Measurements from ENCODE around the gene ZPLD1.

ZPLD1 gene

GRCh38 chr3:102470066-102470465 lies 35.3 kb downstream of the ZPLD1 start:
- DNase-seq, result no peak

DNA sequence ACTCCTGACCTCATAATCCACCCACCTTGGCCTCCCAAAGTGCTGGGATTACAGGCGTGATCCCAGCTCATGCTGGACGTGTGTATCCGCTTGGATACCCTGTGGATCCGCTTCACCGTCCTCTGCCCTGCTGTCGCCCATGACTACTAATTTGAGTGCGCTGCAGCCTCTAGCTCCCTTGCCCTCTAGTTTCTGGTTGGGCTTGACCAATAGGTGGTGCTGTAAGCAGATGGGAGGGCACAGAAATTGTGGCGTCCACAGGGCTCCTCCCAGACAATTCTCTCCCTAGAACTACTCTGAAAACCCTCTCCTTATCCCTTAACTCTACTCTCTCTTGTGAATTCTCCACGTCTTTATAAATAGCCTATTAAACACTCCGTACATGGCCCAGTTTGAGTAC lies 36.2 kb downstream of the ZPLD1 start:
- DNase-seq, result no peak

- no peak for DNase-seq
These were observed 36.7 kb downstream of the ZPLD1 start for GRCh38 chr3:102471491-102471890.

GRCh38 chr3:102473648-102474047 lies 38.8 kb downstream of the ZPLD1 start:
- no peak for DNase-seq

DNA sequence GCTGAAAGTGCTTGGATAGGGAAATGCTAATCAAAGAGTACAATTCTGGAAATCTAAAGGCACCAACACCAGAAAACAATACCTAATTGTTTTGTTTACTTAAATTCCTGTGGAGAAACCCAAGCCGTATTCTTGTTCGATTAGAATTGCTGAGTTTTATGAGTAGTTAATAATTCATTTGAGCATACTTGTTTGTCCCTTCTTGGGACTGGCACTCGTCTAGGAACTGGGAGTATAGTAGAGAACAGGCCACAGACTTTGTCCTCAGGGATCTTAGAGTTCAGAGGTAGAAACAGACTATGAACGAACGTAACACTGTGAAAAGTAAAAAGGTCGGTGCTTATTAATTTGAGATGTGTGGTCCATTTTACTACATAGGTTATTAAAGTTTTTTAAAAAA lies 39.4 kb downstream of the ZPLD1 start:
- no peak for DNase-seq

- DNase-seq, result no peak
These were observed 41.4 kb downstream of the ZPLD1 start for GRCh38 chr3:102476198-102476597.

DNA sequence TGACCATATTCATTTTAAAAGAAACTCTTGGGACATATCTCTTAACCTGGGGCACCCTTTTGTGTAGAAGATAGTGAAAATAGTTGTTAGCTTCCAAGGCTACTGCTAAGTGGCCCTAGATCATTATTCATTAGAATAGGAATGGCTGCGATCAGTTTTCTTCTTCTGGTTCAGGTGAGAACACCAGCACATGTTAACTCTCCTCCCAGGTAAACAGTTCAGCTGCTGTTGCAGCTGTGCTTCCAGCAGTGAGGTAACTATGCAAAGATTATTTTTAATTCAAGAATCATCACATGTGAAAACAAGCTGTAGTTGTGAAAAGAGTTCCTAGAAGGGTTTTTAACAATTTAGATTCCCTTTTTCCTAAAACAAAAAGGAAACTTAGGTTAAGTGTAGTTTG lies 43.3 kb downstream of the ZPLD1 start:
- DNase-seq, result no peak

GRCh38 chr3:102480139-102480538 lies 45.3 kb downstream of the ZPLD1 start:
- DNase-seq, result no peak

- DNase-seq, result no peak
These were observed 46.2 kb downstream of the ZPLD1 start for GRCh38 chr3:102481050-102481449.

GRCh38 chr3:102483556-102483955 lies 48.7 kb downstream of the ZPLD1 start:
- DNase-seq, result no peak

DNA sequence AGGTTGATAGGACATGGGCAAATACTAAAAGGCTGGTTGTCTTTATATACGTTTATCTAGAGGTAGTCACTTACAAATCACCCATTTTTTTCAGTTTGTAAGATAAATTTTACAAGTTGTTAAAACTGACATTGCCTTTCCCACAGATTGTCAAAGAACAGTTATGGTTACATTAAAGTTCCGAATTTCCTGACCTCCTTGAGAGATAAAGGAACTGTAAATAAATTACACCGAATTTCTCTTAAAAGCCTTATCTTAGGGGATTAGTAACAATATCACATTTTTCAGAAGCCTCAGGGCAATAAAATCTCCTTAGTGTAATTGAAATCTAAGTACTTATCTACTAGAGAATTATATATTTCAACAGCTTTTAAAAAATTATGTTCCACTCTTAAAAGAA lies 49.5 kb downstream of the ZPLD1 start:
- no peak for DNase-seq

DNA sequence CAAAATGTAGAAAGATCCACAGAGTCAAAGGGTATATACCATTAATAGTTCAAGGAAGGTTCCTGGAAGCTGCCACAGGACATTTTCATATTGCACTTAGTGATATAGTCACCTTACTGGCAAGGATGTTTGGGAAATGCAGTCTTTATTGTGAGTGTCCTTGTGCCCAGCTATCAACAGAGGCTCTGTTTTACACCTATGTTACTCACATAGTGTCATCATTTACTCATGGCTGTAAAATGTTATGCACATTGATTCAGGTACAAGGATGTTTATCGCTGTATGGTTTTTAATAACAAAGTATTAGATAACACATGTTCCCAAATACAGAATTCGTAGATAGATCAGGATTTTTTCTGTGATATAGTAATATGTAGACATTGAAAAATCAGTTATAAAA lies 50.9 kb downstream of the ZPLD1 start:
- no peak for DNase-seq

- DNase-seq, result no peak
These were observed 53.5 kb downstream of the ZPLD1 start for GRCh38 chr3:102488331-102488730.

DNA sequence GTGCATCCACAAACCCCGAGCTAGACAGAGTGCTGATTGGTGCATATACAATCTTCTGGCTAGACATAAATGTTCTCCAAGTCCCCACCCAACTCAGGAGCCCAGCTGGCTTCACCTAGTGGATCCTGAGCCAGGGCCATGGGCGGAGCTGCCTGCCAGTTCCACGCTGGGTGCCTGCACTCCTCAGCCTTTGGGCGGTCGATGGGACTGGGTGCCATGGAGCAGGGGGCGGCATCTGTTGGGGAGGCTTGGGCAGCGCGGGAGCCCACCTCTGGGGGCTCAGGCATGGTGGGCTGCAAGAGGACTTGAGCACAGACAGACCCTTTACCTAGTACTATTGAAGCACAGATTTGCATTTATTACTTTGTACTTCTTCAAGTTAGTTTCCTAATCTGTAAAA lies 57.5 kb downstream of the ZPLD1 start:
- DNase-seq, result no peak

DNA sequence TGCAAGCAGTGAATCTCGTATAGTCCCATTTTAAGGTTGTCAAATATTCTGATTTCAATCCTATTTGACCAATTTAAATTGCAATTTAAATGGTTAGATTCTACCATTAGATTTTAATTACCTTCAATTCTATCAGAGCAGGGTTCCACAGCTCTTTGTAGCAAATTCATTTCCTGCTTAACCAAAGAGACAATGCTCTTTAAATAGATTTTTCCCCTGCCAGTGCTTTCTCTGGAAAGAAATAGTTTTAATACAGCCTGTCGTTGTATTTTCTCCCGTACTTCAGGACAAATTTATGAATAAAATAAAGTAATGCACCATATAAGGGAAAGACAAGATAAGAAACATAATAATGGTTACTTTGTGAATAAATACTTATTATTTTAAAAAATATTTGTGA lies 62.8 kb downstream of the ZPLD1 start:
- DNase-seq, result no peak

DNA sequence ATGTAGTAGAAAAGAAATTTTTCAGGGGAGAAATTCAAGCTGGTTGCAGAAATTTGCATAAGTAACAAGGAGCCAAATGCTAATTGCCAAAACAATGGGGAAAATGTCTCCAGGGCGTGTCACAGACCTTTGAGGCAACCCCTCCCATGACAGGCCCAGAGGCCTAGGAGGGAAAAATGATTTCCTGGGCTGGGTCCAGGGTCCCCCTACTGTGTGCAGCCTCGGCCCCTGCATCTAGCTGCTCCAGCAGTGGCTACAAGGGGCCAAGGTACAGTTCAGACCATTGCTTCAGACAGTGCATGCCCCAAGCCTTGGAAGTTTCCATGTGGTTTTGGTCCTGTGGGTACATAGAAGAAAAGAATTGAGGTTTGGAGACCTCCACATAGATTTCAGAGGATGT lies 70.7 kb downstream of the ZPLD1 start:
- no peak for DNase-seq

- DNase-seq, result no peak
These were observed 75.8 kb downstream of the ZPLD1 start for GRCh38 chr3:102510663-102511062.

GRCh38 chr3:102511168-102511567 lies 76.4 kb downstream of the ZPLD1 start:
- DNase-seq, result no peak

GRCh38 chr3:102511639-102512038 lies 76.8 kb downstream of the ZPLD1 start:
- DNase-seq, result no peak

DNA sequence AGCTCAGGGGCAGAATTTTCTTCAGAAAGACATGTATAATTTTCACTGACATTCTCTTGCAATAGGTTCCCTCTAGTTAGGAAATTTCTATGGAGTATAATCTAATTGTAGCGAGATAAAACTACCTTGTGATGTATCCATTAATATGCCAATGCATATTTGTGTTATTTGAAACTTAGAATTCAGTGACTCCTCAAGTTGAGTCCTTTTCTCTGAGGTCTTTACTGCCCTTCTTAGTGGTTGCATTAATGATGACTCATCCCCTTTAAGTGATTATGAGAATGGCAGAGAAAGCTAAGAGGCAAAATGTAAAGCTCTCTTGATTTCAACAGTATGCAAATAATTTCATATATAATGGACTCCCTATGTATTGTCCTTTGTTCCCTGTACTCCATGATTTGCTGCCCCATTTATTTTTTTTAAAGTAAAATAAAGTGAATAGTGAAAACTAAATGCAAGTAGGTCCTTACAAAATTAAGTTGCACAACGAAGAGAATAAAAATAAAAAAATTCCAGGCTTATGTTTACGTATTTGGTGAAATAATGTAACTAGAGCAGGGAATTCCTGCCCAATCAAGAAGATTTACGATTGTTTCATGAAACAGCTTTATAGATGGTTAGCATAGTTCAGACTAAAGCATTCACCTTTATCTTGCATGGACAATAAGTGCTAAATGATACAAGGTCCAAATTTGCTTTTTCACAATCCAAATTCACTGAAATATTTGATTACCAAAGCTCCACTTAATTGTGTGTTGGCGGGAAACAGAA lies 78.1 kb downstream of the ZPLD1 start:
- DNase-seq, result peak in 1 of 2 experiments; percentile 6

DNA sequence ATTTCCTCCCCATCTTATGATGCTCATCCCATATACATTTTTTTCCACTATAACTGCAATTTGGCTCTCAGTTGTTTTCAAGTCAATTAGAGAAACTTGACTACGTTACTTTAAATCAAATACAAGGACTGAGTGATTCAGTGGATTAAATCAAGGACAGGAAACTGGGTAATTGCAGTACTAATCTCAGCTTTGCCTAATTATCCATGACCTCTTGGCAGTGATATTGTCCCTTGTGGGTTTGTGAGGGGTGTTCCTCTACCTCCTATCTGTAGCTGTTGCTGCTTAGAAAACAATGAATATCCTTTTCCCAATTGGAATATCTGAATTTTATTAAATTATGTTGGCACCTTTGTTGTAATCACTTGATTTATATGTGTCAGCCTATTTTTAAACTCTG lies 79.4 kb downstream of the ZPLD1 start:
- no peak for DNase-seq

- no peak for DNase-seq
These were observed 86.4 kb downstream of the ZPLD1 start for GRCh38 chr3:102521246-102521645.

DNA sequence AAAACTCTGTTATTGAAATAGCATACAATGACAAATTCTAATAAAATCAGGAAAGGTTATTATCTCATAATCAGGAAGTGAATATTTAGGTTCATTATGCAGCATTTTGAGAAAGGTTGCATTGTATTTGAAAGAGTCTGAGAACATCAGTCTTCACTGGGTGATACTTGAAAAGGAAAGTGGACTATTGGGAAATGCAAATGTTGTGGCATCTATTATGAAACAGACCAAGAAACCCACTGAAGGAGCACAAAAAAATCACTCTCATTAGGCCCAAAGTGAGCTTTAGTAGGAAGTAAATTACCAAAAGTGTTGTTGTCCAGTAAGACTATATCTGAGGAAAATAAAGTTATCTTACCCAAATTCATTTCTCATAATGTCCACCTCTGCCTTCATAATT lies 90.8 kb downstream of the ZPLD1 start:
- no peak for DNase-seq

- no peak for DNase-seq
These were observed 92.0 kb downstream of the ZPLD1 start for GRCh38 chr3:102526865-102527264.

DNA sequence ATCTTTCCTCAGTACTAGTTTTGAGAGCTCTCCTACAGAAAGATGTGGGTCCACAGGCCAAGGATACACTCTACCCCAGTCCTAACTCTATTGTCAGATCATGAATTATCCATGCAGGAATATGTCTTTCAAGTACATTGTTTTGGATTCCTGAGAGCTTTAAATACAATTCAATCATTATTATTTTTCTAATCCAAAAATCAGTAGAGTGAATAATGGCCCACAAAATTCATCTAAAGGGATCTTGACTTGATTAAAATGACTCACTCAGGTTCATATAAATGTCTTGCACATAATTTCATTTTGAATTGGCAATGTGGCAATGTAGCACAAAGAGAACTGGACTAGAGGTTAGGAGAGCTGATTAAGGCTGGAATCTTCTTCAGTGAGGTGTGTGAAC lies 93.9 kb downstream of the ZPLD1 start:
- DNase-seq, result no peak

Measured in Kasumi-1 (cell line).